HG03469 (cell line): ENCODE results near the gene PYGL.

ENCODE experiments used
- ATAC-seq: cut with Tn5 transposase; IDR thresholded peaks from one replicate; pipeline ENCODE4 v1.9.1; 2021; ENCODE audit warnings: mild to moderate bottlenecking, moderate library complexity, moderate number of reproducible peaks; ENCODE audit not compliant: unreplicated experiment

The PYGL gene

DNA sequence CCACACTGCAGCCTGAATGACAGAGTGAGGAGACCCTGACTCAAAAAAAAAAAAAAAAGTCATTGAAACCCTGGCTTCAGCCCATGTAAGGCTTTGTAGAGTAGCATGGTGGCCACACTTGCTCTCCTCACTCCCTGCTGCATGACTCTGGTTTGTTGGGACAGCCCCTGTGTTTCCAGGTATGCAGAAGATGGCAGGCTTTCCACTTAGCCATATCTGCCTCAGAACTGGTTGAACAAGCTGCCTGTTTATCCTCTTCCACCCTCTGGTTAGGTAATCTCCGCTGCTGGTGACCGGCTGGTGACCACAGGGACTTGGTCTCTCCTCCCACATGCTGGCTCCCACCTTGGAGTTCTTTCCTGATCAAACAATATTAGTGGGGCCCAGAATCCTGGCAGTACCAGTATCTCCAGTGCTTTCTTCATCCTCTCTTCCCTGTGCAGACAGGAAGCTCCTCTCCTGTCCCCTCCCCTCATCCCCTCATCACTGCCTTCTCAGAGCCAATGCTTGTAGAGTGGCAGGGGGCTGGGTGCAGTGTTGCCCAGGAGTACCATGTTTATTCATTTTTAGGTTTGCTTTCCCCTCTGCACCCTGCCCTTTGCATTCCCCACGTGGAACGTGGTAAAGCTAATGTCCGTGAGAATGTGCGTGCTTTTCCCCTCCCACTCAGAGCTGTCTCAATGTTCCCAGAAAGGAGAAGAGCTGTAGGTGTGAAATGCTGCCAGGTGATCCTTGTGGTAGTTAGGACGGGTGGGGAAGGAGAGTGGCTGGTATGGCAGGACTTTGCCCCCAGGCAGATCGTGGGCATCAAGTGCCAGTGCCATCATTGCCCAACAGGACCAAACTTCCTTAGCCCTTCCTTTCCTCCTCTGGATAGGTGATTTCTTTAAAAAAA is 61.1 kb downstream of the PYGL start:
- ATAC-seq: no peak

DNA sequence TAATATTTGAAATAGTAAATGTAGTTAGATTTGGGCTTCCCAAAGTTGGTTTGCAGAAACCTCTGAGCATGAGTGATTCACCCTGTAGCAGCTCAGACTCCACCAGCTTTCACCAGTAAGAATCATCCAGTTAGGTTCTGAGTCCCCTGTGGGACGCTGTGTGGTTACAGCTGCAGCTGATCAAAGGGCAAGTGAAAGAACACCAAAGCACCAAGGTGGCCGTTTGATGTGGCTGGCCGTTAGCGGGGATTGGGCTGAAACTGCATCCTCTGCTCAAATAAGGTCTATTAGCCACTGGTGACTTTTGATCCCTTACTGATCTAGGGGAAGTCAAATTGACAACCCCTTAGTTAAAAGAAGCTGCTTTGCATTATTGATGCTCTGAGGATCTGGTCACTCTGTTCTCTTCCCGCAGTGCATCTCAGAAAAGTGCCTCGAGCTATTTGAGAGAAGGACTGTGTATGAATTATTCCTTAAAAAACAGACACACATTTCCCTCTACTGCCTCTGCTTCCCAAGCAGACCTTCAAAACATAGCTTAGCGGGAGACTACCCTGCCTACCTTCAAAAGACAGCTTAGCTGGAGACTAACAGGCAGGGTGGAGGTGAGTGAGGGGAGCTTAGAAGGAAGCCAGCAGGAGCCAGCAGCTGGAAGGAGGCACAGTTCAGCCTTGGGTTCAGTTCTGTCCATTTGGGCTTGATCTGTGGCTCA is 68.8 kb downstream of the PYGL start:
- ATAC-seq: peak; percentile 96

GRCh38 chr14:50874757-50875156 is 69.5 kb downstream of the PYGL start:
- no peak for ATAC-seq

DNA sequence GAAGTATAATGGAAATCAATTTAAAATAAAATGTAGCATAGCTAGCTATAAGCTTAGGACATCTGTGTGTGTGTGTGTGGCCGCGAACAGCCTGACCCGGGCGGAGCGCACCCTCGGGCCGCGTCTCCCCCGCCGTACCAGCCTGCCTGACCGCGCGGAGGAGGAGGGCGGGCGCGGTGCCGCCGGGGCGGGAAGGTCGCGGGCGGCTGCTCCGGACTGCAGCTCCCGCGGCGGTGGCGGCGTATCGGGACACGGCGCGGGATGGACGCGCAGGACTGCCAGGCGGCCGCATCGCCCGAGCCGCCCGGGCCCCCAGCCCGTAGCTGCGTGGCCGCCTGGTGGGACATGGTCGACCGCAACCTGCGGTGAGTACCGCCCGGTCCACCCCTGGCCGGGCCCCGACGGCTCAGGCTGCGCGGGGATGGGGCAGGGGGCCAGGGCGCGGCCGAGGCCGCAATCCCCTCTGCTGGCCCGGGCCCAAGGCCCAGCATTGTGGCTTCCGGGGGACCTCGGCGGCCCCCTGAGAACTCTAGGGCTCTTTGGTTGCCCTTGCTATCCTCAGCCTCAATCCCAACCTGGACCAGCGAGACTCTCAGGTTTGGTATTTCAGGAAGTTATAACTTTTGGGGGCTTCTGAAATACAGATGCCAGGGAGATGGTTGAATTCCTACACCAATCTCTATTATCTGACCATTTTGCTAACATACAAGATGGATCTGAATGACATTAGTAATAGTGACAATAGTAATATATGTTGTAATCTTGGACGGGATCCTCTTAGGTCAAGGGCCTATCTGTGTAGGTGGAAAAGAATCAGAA is 72.2 kb downstream of the PYGL start, which contains the start of gene ABHD12B:
Gene ABHD12B, plus strand, starts transcription at position 140 of the 819 bp plus-strand sequence. Its CDS starts 122 bp downstream, at position 262.
- no peak for ATAC-seq

GRCh38 chr14:50871228-50871627 is 73.1 kb downstream of the PYGL start:
- no peak for ATAC-seq

DNA sequence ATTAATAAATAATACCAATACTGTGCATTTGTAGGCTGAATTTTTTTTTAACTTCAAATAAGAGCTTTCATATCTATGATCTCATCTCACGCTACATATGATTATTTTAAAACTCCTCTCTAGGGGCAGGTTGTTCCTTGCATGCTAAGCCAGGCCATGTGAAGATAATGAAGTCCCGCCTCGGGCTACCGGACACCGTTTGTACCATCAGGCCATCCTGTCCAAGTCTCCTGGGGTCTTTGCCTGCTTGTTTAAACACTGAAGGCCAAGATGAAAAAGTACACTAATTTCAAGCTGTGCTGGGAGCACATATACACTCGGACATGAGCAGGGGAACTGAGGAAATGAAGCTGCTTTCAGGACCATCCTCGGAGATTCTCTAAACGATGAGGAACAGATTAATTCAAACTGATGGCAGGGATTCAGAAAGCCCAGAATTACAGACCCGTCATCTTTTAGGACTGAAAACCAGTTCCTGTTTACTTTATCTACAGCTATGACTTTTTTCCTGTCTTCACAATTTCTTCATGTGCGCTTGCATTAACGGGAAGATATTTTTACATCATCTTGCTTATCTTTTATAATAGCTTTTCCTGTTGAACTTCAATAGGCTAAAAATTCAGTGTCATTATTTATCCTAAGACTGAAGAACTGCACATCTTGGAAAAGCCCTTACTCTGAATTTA is 78.7 kb downstream of the PYGL start:
- ATAC-seq: no peak

DNA sequence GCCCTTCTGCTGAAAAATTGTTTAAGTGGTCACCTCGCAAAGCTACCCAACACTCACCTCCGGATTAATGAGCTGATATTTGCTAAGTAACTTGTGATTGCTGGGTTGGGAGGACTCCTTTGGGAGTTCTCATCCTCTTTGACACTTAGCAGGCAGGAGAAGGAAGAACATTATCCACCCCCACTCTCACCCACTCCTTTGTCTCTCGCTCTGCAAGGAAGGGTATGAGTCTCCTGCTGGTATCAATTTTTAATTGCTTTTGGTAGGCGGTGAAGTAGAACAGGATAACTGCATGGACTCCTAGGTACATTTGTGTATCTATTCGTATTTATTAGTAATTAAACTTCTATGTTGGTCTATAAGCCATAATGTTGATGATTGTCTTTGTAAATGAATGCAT is 79.3 kb downstream of the PYGL start:
- ATAC-seq: no peak

GRCh38 chr14:50864237-50864636 is 80.0 kb downstream of the PYGL start:
- no peak for ATAC-seq

- ATAC-seq: no peak
Measured at GRCh38 chr14:50862036-50862570, 82.2 kb downstream of the PYGL start.

- no peak for ATAC-seq
Measured at GRCh38 chr14:50860478-50861086, 83.7 kb downstream of the PYGL start.

- no peak for ATAC-seq
Measured at GRCh38 chr14:50859296-50859624, 85.0 kb downstream of the PYGL start.

GRCh38 chr14:50856660-50857059 is 87.6 kb downstream of the PYGL start:
- ATAC-seq: no peak

DNA sequence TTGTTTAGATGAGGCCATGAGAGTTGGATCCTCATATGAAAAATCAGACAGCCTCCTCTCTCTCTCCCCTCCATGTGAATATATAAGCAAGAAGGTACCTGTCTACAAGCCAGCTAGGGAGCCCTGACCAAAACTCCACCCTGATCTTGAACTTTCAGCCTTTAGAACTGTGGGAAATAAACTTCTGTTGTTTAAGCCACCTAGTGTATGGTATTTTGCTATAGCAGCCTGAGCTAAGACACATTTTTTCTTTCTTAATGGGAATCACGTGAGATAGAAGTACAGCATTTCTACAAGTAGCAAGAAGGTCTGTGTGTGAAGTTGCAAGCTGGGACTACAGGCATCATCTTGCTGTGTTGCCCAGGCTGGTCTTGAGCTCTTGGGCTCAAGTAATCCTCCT is 88.7 kb downstream of the PYGL start:
- no peak for ATAC-seq
